Liver (tissue), 9 donors: ENCODE results near the gene MMP20. TPM values are rescaled to one million over a fixed set of nuclear protein-coding genes. Genes with fewer than 3 reads are reported as not detected.

Experiments
- DNase-seq: peaks from one replicate; pipeline ENCODE4 v3.0.0-alpha.2; 2017; ENCODE audit warnings: low spot score
- H3K27ac ChIP-seq, 2 donors: one replicate each; pipeline ENCODE4 v1.7.0; 2013; ENCODE audit warnings: inconsistent platforms in 2 of 2, low read length in 2 of 2, control low read depth in 1 of 2, low read depth in 1 of 2, mild to moderate bottlenecking in 1 of 2
- H3K27me3 ChIP-seq, 4 donors: one replicate each; pipeline versions ENCODE4 v1.6.1 to v1.7.0; 2013; ENCODE audit warnings: low read length in 3 of 4, inconsistent platforms in 1 of 4, mild to moderate bottlenecking in 1 of 4, moderate library complexity in 1 of 4; ENCODE audit not compliant: control insufficient read depth in 4 of 4, insufficient read depth in 4 of 4
- H3K36me3 ChIP-seq, 4 donors: one replicate each; pipeline versions ENCODE4 v1.6.1 to v1.7.0; 2013; ENCODE audit warnings: low read length in 3 of 4, mild to moderate bottlenecking in 3 of 4, low read depth in 1 of 4, moderate library complexity in 1 of 4; ENCODE audit not compliant: control insufficient read depth in 4 of 4, insufficient read depth in 3 of 4
- H3K4me1 ChIP-seq, 4 donors: one replicate each; pipeline versions ENCODE4 v1.6.1 to v1.7.0; 2013; ENCODE audit warnings: low read length in 3 of 4, mild to moderate bottlenecking in 3 of 4, moderate library complexity in 1 of 4; ENCODE audit not compliant: control insufficient read depth in 4 of 4, insufficient read depth in 4 of 4
- H3K4me3 ChIP-seq, 3 donors: one replicate each; pipeline versions ENCODE4 v1.6.1 to v1.7.0; 2013; ENCODE audit warnings: low read length in 3 of 3, control low read depth in 1 of 3, low read depth in 1 of 3, mild to moderate bottlenecking in 1 of 3
- H3K9ac ChIP-seq, 2 donors: one replicate each; pipeline ENCODE4 v1.7.0; 2013; ENCODE audit warnings: low read length in 2 of 2, mild to moderate bottlenecking in 2 of 2, moderate library complexity in 2 of 2, control low read depth in 1 of 2, low read depth in 1 of 2
- H3K9me3 ChIP-seq, 4 donors: one replicate each; pipeline versions ENCODE4 v1.6.1 to v1.7.0; 2013; ENCODE audit warnings: low read length in 3 of 4; ENCODE audit not compliant: control insufficient read depth in 4 of 4
- ATF3 ChIP-seq: IDR thresholded peaks from 2 replicates; pipeline ENCODE4 v1.6.1; 2016; ENCODE audit warnings: antibody characterized with exemption
- CTCF ChIP-seq: fragments of 150-350 bp; IDR thresholded peaks from 2 replicates; pipeline ENCODE4 v1.5.1; 2017; ENCODE audit warnings: improper control_type of control experiment, low read depth, low read length; ENCODE audit not compliant: missing input control
- EGR1 ChIP-seq, 2 donors: IDR thresholded peaks; 2 replicates each; pipeline ENCODE4 v1.6.1; 2016 to 2018; ENCODE audit warnings: antibody characterized with exemption in 2 of 2, low read depth in 2 of 2
- FOXA1 ChIP-seq: IDR thresholded peaks from 2 replicates; pipeline ENCODE4 v1.6.1; 2016; ENCODE audit warnings: antibody characterized with exemption
- FOXA2 ChIP-seq: IDR thresholded peaks from 2 replicates; pipeline ENCODE4 v1.6.1; 2016; ENCODE audit warnings: antibody characterized with exemption
- GABPA ChIP-seq, 2 donors: IDR thresholded peaks in 1 of 2; conservative IDR thresholded peaks in 1 of 2; 2 replicates each; pipeline ENCODE4 v1.6.1; 2016; ENCODE audit warnings: antibody characterized with exemption in 2 of 2, mild to moderate bottlenecking in 1 of 2, moderate library complexity in 1 of 2
- HNF4A ChIP-seq, 2 donors: conservative IDR thresholded peaks; 2 replicates each; pipeline ENCODE4 v1.6.1; 2016; ENCODE audit warnings: antibody characterized with exemption in 2 of 2, mild to moderate bottlenecking in 2 of 2
- JUND ChIP-seq, 2 donors: IDR thresholded peaks; 2 replicates each; pipeline ENCODE4 v1.6.1; 2016; ENCODE audit warnings: antibody characterized with exemption in 2 of 2
- MAX ChIP-seq: IDR thresholded peaks from 2 replicates; pipeline ENCODE4 v1.6.1; 2016; ENCODE audit warnings: antibody characterized with exemption
- NR2F2 ChIP-seq: IDR thresholded peaks from 2 replicates; pipeline ENCODE4 v1.6.1; 2016; ENCODE audit warnings: antibody characterized with exemption
- RAD21 ChIP-seq, 2 donors: IDR thresholded peaks; 2 replicates each; pipeline ENCODE4 v1.6.1; 2016; ENCODE audit warnings: antibody characterized with exemption in 2 of 2, mild to moderate bottlenecking in 2 of 2
- REST ChIP-seq: IDR thresholded peaks from 2 replicates; pipeline ENCODE4 v1.6.1; 2016; ENCODE audit warnings: antibody characterized with exemption, mild to moderate bottlenecking
- TAF1 ChIP-seq: conservative IDR thresholded peaks from 2 replicates; pipeline ENCODE4 v1.6.1; 2016; ENCODE audit warnings: antibody characterized with exemption, mild to moderate bottlenecking
- YY1 ChIP-seq: IDR thresholded peaks from 2 replicates; pipeline ENCODE4 v1.6.1; 2016; ENCODE audit warnings: antibody characterized with exemption, mild to moderate bottlenecking
- ZBTB33 ChIP-seq: IDR thresholded peaks from 2 replicates; pipeline ENCODE4 v1.6.1; 2016; ENCODE audit warnings: antibody characterized with exemption
- WGBS: extraction: QIAGEN DNeasy Blood & Tissue Kit; methylation state at CpG from one replicate; pipeline ENCODE4 v1.1.7; 2013; 5-methylcytosine and 5-hydroxymethylcytosine counted together
- polyA plus RNA-seq, 2 donors: library from polyadenylated mRNA; stranded (reverse) in 1 of 2; unstranded in 1 of 2; fragments of 200-250 nt in 1 of 2; fragments of >200 nt in 1 of 2; fragmentation: Nextera tagmentation in 1 of 2; extraction: Ambion mirVana in 1 of 2; gene quantifications; one replicate each; pipeline versions ENCODE4 v1.2.1 to v1.2.3, GENCODE V29; 2013 to 2015
- total RNA-seq, 2 donors: library from RNA; depleted of rRNA; stranded (reverse); fragments of >200 nt; gene quantifications; one replicate each; pipeline ENCODE4 v1.2.3, GENCODE V29; 2014
- donor health status: healthy.
- donor health status: healthy.
- donor health status: healthy.
- donor health status: healthy.
- donor health status: healthy.

The MMP20 gene
- total and polyA plus RNA-seq, 4 donors, result not detected

GRCh38 chr11:102611291-102611690, 13.8 kb downstream of the MMP20 start:
- Histone ChIP-seq H3K4me1 (peaks cover 0 to 3% (median 1%) of the 10 kb centered on the region in 4 donors), H3K27ac (no peak overlapping the region), H3K4me3 (no peak overlapping the region), H3K27me3 (no peaks in the 10 kb centered on the region), H3K36me3 (no peaks in the 10 kb centered on the region), H3K9ac (no peak overlapping the region), H3K9me3 (no peaks in the 10 kb centered on the region)
- 87% methylated on average over 4 of the region's 4 CpGs for WGBS
- no peak for DNase-seq
- TF ChIP-seq FOXA1 (no peak), EGR1 (IDR thresholded peaks at IDR 0.05; ENCODE audit: low read depth in 2 of 2) (no peak), GABPA (IDR thresholded peaks at IDR 0.05 in 1 of 2, conservative IDR thresholded peaks at IDR 0.05 in 1 of 2) (no peak), TAF1 (no peak), FOXA2 (no peak), HNF4A (conservative IDR thresholded peaks at IDR 0.05) (no peak)

- Histone ChIP-seq H3K9me3 (no peaks in the 10 kb centered on the region), H3K27me3 (no peaks in the 10 kb centered on the region), H3K9ac (no peak overlapping the region), H3K4me1 (peaks cover 0 to 3% (median 1%) of the 10 kb centered on the region in 4 donors), H3K4me3 (no peak overlapping the region), H3K27ac (no peak overlapping the region), H3K36me3 (no peaks in the 10 kb centered on the region)
- 64% methylated on average over 7 of the region's 7 CpGs for WGBS
- DNase-seq, result no peak
- TF ChIP-seq ZBTB33 (no peak), FOXA2 (no peak), YY1 (no peak), RAD21 (IDR thresholded peaks at IDR 0.05) (no peak), FOXA1 (no peak), GABPA (IDR thresholded peaks at IDR 0.05 in 1 of 2, conservative IDR thresholded peaks at IDR 0.05 in 1 of 2) (no peak)
These were observed 14.9 kb downstream of the MMP20 start for GRCh38 chr11:102610200-102610599.

GRCh38 chr11:102608699-102609098, 16.4 kb downstream of the MMP20 start:
- Histone ChIP-seq H3K9ac (no peak overlapping the region), H3K9me3 (no peaks in the 10 kb centered on the region), H3K27ac (no peak overlapping the region), H3K4me1 (peaks cover 0 to 3% (median under 1%) of the 10 kb centered on the region in 4 donors), H3K36me3 (no peaks in the 10 kb centered on the region), H3K4me3 (no peak overlapping the region), H3K27me3 (no peaks in the 10 kb centered on the region)
- WGBS, result 87% methylated on average over 3 of the region's 3 CpGs
- TF ChIP-seq CTCF (no peak), REST (no peak), FOXA1 (no peak), JUND (IDR thresholded peaks at IDR 0.05) (no peak), TAF1 (no peak), ZBTB33 (no peak), NR2F2 (no peak), ATF3 (no peak), EGR1 (IDR thresholded peaks at IDR 0.05; ENCODE audit: low read depth in 2 of 2) (no peak), MAX (no peak)
- DNase-seq, result no peak
